K562 (cell line): ENCODE measurements around the gene ZNRD2. TPM values are rescaled to one million over a fixed set of nuclear protein-coding genes. Genes with fewer than 3 reads are reported as not detected.

Source experiments
- ARID3A ChIP-seq: IDR thresholded peaks from 2 replicates; pipeline ENCODE4 v1.6.1; 2012; ENCODE audit warnings: low read depth, low read length, improper control_type of control experiment, borderline replicate concordance
- ARNT ChIP-seq, 2 experiments: fragments of 450-650 bp; IDR thresholded peaks; 2 replicates each; pipeline ENCODE4 v1.6.1; 2016; ENCODE audit warnings: mild to moderate bottlenecking in 1 of 2
- BRCA1 ChIP-seq, 2 experiments: fragments of 450-650 bp in 1 of 2; sonication (generic) in 1 of 2; formaldehyde crosslinking in 1 of 2; IDR thresholded peaks; 2 replicates each; pipeline versions ENCODE4 v1.5.0 to v1.6.1; 2017 to 2020; ENCODE audit warnings: mild to moderate bottlenecking in 1 of 2, missing genetic modification reagents in 1 of 2
- BRD4 ChIP-seq: fragments of 200-600 bp; sonication (generic); IDR thresholded peaks from 2 replicates; pipeline ENCODE4 v1.6.1; 2017; ENCODE audit warnings: inconsistent platforms
- CEBPG ChIP-seq, 3 experiments: fragments of 200-800 bp in 1 of 3; sonication (Bioruptor generic) in 1 of 3; sonication (generic) in 1 of 3; formaldehyde crosslinking in 1 of 3; IDR thresholded peaks in 2 of 3; conservative IDR thresholded peaks in 1 of 3; 2 replicates each; pipeline versions ENCODE4 v1.6.1 to v1.8.0; 2016 to 2022; ENCODE audit warnings: missing compliant biosample characterization in 2 of 3, missing genetic modification characterization in 2 of 3, mild to moderate bottlenecking in 1 of 3, missing genetic modification reagents in 1 of 3
- MAX ChIP-seq: sonication (generic); formaldehyde crosslinking; IDR thresholded peaks from 2 replicates; pipeline ENCODE4 v1.9.0; 2022; ENCODE audit warnings: mild to moderate bottlenecking, missing genetic modification reagents
- MEF2A ChIP-seq: IDR thresholded peaks from 2 replicates; pipeline ENCODE4 v1.6.1; 2011; ENCODE audit warnings: low read depth, mild to moderate bottlenecking, low read length, moderate library complexity; ENCODE audit not compliant: control insufficient read depth
- NR0B1 ChIP-seq: fragments of 450-650 bp; IDR thresholded peaks from one replicate; pipeline ENCODE4 v1.6.1; 2018; ENCODE audit warnings: mild to moderate bottlenecking, moderate library complexity; ENCODE audit not compliant: partially characterized antibody
- POU5F1 ChIP-seq: fragments of 150-350 bp; IDR thresholded peaks from 2 replicates; pipeline ENCODE4 v1.6.1; 2014; ENCODE audit warnings: borderline replicate concordance, low read length, low read depth, mild to moderate bottlenecking; ENCODE audit not compliant: partially characterized antibody
- RBM14 ChIP-seq: fragments of 200-400 bp; formaldehyde crosslinking; IDR thresholded peaks from 2 replicates; pipeline ENCODE4 v1.6.1; 2018; ENCODE audit warnings: low read depth, mild to moderate bottlenecking, low read length, moderate library complexity, borderline replicate concordance; ENCODE audit not compliant: insufficient read depth
- TRIM24 ChIP-seq, 2 experiments: fragments of 450-650 bp; IDR thresholded peaks; 2 replicates each; pipeline ENCODE4 v1.6.1; 2016
- ZNF165 ChIP-seq: fragments of 250-450 bp; sonication (Bioruptor Pico); IDR thresholded peaks from 2 replicates; pipeline ENCODE4 v1.4.0; 2020; ENCODE audit warnings: borderline replicate concordance
- ZNF184 ChIP-seq: sonication (generic); formaldehyde crosslinking; IDR thresholded peaks from 2 replicates; pipeline ENCODE4 v1.5.0; 2020; ENCODE audit warnings: missing genetic modification reagents
- polyA plus RNA-seq, 8 experiments: library from polyadenylated mRNA; depleted of rRNA in 4 of 8; stranded (reverse) in 5 of 8; unstranded in 3 of 8; fragments of >200 nt; fragmentation: Nextera tagmentation in 2 of 8; fragmentation: Illumina TruSeq in 1 of 8; extraction: Ambion mirVana in 2 of 8; extraction: Trizol in 1 of 8; gene quantifications; 2 replicates each; pipeline versions ENCODE4 v1.2.1 to v1.2.3, GENCODE V29; 2011 to 2014; ENCODE audit warnings: inconsistent platforms in 1 of 8, missing spikeins in 1 of 8
- total RNA-seq, 7 experiments: library from RNA; depleted of rRNA in 6 of 7; stranded (reverse); fragments of >200 nt in 6 of 7; fragmentation: Illumina TruSeq in 2 of 7; extraction: Trizol in 2 of 7; gene quantifications; 2 replicates each; pipeline versions ENCODE4 v1.2.1 to v1.2.3, GENCODE V29; 2011 to 2021; ENCODE audit warnings: low replicate concordance in 1 of 7
- TF ChIP-seq, protein P1 (sequence below): sonication (generic); formaldehyde crosslinking; IDR thresholded peaks from 2 replicates; pipeline ENCODE4 v1.8.0; 2023; ENCODE audit warnings: missing genetic modification reagents, mild to moderate bottlenecking, borderline replicate concordance
- TF ChIP-seq, protein P2 (sequence below): fragments of 450-650 bp; IDR thresholded peaks from 2 replicates; pipeline ENCODE4 v1.6.1; 2018; ENCODE audit warnings: mild to moderate bottlenecking, low read depth; ENCODE audit not compliant: partially characterized antibody

Gene ZNRD2
- total and polyA plus RNA-seq, 9 of the 15 experiments (the other 6 are each of a cell fraction or from before 2014, with no cell fraction given), result 13.4 to 129 (median 60.4) TPM

DNA sequence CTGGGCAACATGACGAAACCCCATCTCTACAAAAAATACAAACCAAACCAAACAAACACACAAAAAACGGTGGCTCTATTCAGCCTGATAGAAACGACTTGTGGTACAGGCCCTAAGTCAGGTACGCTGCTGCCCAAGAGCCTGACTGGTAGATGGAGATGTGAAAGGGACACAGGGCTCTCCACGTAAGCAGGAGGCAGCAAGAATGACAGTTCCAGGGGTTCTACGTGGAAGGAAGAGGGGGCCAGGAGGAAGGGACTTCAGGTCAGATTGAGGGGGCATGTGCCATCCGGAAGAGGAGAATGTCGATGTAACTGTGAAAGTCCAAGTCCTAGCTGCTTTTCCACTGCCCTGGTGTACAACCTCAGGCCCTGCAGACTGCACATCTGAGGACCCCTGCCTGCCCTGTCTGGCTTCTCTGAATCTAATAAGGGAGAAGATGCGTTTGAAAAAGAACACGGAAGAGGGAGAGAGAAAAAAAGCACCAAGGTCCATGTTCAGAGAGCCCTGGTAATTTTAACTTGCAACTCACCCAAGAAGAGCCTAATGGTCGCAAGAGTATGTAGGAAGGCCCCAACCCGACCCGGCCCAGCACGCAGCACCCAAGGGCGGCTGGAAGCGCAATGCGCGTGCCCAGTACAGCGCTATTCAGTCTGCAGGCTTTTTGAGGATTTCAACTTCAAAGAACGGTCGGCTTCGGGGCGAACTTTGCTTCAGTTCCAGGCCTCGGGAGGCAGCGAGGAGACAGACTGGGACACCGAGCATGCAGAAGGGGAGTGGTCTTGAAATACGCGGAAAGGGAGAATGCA, 909 bp upstream of the ZNRD2 start (continued):
- TF ChIP-seq, protein P1, sequence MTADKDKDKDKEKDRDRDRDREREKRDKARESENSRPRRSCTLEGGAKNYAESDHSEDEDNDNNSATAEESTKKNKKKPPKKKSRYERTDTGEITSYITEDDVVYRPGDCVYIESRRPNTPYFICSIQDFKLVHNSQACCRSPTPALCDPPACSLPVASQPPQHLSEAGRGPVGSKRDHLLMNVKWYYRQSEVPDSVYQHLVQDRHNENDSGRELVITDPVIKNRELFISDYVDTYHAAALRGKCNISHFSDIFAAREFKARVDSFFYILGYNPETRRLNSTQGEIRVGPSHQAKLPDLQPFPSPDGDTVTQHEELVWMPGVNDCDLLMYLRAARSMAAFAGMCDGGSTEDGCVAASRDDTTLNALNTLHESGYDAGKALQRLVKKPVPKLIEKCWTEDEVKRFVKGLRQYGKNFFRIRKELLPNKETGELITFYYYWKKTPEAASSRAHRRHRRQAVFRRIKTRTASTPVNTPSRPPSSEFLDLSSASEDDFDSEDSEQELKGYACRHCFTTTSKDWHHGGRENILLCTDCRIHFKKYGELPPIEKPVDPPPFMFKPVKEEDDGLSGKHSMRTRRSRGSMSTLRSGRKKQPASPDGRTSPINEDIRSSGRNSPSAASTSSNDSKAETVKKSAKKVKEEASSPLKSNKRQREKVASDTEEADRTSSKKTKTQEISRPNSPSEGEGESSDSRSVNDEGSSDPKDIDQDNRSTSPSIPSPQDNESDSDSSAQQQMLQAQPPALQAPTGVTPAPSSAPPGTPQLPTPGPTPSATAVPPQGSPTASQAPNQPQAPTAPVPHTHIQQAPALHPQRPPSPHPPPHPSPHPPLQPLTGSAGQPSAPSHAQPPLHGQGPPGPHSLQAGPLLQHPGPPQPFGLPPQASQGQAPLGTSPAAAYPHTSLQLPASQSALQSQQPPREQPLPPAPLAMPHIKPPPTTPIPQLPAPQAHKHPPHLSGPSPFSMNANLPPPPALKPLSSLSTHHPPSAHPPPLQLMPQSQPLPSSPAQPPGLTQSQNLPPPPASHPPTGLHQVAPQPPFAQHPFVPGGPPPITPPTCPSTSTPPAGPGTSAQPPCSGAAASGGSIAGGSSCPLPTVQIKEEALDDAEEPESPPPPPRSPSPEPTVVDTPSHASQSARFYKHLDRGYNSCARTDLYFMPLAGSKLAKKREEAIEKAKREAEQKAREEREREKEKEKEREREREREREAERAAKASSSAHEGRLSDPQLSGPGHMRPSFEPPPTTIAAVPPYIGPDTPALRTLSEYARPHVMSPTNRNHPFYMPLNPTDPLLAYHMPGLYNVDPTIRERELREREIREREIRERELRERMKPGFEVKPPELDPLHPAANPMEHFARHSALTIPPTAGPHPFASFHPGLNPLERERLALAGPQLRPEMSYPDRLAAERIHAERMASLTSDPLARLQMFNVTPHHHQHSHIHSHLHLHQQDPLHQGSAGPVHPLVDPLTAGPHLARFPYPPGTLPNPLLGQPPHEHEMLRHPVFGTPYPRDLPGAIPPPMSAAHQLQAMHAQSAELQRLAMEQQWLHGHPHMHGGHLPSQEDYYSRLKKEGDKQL (CRISPR knock-in tag), result no peak
- TF ChIP-seq ZNF184 (CRISPR knock-in tag), result no peak
- TF ChIP-seq ARNT (IDR thresholded peaks at IDR 0.05), result no peak
- no peak for TF ChIP-seq BRD4
- no peak for TF ChIP-seq POU5F1
- TF ChIP-seq, protein P2, sequence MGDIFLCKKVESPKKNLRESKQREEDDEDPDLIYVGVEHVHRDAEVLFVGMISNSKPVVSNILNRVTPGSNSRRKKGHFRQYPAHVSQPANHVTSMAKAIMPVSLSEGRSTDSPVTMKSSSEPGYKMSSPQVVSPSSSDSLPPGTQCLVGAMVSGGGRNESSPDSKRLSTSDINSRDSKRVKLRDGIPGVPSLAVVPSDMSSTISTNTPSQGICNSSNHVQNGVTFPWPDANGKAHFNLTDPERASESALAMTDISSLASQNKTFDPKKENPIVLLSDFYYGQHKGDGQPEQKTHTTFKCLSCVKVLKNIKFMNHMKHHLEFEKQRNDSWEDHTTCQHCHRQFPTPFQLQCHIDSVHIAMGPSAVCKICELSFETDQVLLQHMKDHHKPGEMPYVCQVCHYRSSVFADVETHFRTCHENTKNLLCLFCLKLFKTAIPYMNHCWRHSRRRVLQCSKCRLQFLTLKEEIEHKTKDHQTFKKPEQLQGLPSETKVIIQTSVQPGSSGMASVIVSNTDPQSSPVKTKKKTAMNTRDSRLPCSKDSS, result no peak
- TF ChIP-seq BRCA1 (IDR thresholded peaks at IDR 0.05), result no peak
- no peak for TF ChIP-seq BRCA1 (CRISPR knock-in tag; IDR thresholded peaks at IDR 0.05)
- no peak for TF ChIP-seq NR0B1
- no peak for TF ChIP-seq RBM14
- no peak for TF ChIP-seq MAX (CRISPR knock-in tag)
- no peak for TF ChIP-seq TRIM24 (IDR thresholded peaks at IDR 0.05)
- TF ChIP-seq ARID3A, result no peak
- TF ChIP-seq ZNF165, result no peak
- TF ChIP-seq CEBPG (CRISPR knock-in tag; IDR thresholded peaks at IDR 0.05), result no peak
- TF ChIP-seq CEBPG (tag; conservative IDR thresholded peaks at IDR 0.05 in 1 of 2, IDR thresholded peaks at IDR 0.05 in 1 of 2), result no peak
- no peak for TF ChIP-seq MEF2A
